GM12878 (cell line): Measurements from ENCODE around the gene CHN2. TPM values are rescaled to one million over a fixed set of nuclear protein-coding genes. Genes with fewer than 3 reads are reported as not detected.

ENCODE experiments used
- ATAC-seq: fragments of 200-7000 bp; cut with Tn5 transposase; 3 replicates; pipeline ENCODE4 v1.9.1; 2020; ENCODE audit warnings: mild to moderate bottlenecking, moderate library complexity
- BruUV-seq: library from RNA; stranded (reverse); fragments of 400-500 nt; replicated peaks from 2 replicates; lab custom pipeline; 2021; lab: Mats Ljungman, UMichigan
- CTCF ChIA-PET: fragments of 300-600 bp; sonication (Branson Sonifier 250); formaldehyde crosslinking; extraction: SDS; loops from one replicate; lab custom pipeline; 2021; ENCODE audit warnings: inconsistent platforms; lab: Yijun Ruan, JAX
- POLR2A ChIA-PET: fragments of 350-600 bp; formaldehyde crosslinking; extraction: SDS; loops from one replicate; lab custom pipeline; 2021; ENCODE audit warnings: inconsistent platforms; lab: Charles Lee
- RAD21 ChIA-PET: fragments of 300-600 bp; sonication (Branson Sonifier 250); formaldehyde crosslinking; loops from one replicate; lab custom pipeline; 2023; ENCODE audit warnings: antibody characterized with exemption; ENCODE audit not compliant: unreplicated experiment; lab: Charles Lee
- SMC1A ChIA-PET: fragments of 300-600 bp; sonication (Branson Sonifier 250); formaldehyde crosslinking; loops from one replicate; lab custom pipeline; 2023; ENCODE audit not compliant: unreplicated experiment, uncharacterized antibody; lab: Charles Lee
- DNase-seq: peaks from one replicate; pipeline ENCODE4 v3.0.0-alpha.2; 2011; ENCODE audit warnings: low read depth, low spot score
- FAIRE-seq: peaks from 3 replicates; lab custom pipeline; 2011; peaks lifted over from hg19 to GRCh38; lab: Jason Lieb, UNC
- H2AFZ ChIP-seq: 2 replicates; pipeline ENCODE4 v1.6.0; 2011; ENCODE audit warnings: low read depth, low read length, control low read depth; ENCODE audit not compliant: control insufficient read depth
- H3K27ac ChIP-seq: 2 replicates; pipeline ENCODE4 v1.5.1; 2011; ENCODE audit warnings: control low read depth; ENCODE audit not compliant: control insufficient read depth, insufficient read depth
- H3K27me3 ChIP-seq, 2 experiments: replicated peaks in 1 of 2; 2 replicates each; pipeline versions ENCODE4 v1.6.0 to v1.6.1; 2011; ENCODE audit warnings: low read length in 1 of 2; ENCODE audit not compliant: control insufficient read depth in 2 of 2, insufficient read depth in 2 of 2
- H3K36me3 ChIP-seq, 2 experiments: 2 replicates each; pipeline ENCODE4 v1.5.1; 2011; ENCODE audit warnings: low read length in 1 of 2; ENCODE audit not compliant: control insufficient read depth in 2 of 2, insufficient read depth in 2 of 2
- H3K4me1 ChIP-seq: 2 replicates; pipeline ENCODE4 v1.6.1; 2011; ENCODE audit warnings: mild to moderate bottlenecking, low read length, moderate library complexity, mixed read lengths; ENCODE audit not compliant: control insufficient read depth, insufficient read depth
- H3K4me2 ChIP-seq: 2 replicates; pipeline ENCODE4 v1.6.0; 2011; ENCODE audit warnings: control low read depth; ENCODE audit not compliant: control insufficient read depth, insufficient read depth
- H3K4me3 ChIP-seq: fragments of 200-600 bp; sonication (generic); 2 replicates; pipeline ENCODE4 v1.5.1; 2016
- H3K79me2 ChIP-seq: 2 replicates; pipeline ENCODE4 v1.6.0; 2011; ENCODE audit warnings: low read length; ENCODE audit not compliant: control insufficient read depth, insufficient read depth
- H3K9ac ChIP-seq: 2 replicates; pipeline ENCODE4 v1.8.0; 2011; ENCODE audit warnings: low read length, control low read depth, mixed read lengths; ENCODE audit not compliant: control insufficient read depth, insufficient read depth
- H3K9me3 ChIP-seq: replicated peaks from 3 replicates; pipeline ENCODE4 v1.5.1; 2011; ENCODE audit warnings: mild to moderate bottlenecking, low read length; ENCODE audit not compliant: control insufficient read depth, insufficient read depth
- H4K20me1 ChIP-seq: 2 replicates; pipeline ENCODE4 v1.6.0; 2011; ENCODE audit not compliant: control insufficient read depth, insufficient read depth
- BCL3 ChIP-seq: IDR thresholded peaks from 2 replicates; pipeline ENCODE4 v1.6.1; 2011; ENCODE audit warnings: borderline replicate concordance, low read depth, mild to moderate bottlenecking, moderate library complexity, low read length; ENCODE audit not compliant: insufficient read depth, poor library complexity, severe bottlenecking
- CBFB ChIP-seq: IDR thresholded peaks from 2 replicates; pipeline ENCODE4 v1.6.1; 2016; ENCODE audit warnings: antibody characterized with exemption, low read depth
- FOXM1 ChIP-seq: IDR thresholded peaks from 2 replicates; pipeline ENCODE4 v1.6.1; 2012; ENCODE audit warnings: low read depth, mild to moderate bottlenecking, inconsistent platforms, low read length, moderate library complexity
- HDAC6 ChIP-seq: fragments of 200-600 bp; sonication (generic); IDR thresholded peaks from one replicate; pipeline ENCODE4 v1.8.0; 2017; ENCODE audit warnings: antibody characterized with exemption; ENCODE audit not compliant: unreplicated experiment
- IRF3 ChIP-seq: fragments of 450-650 bp; IDR thresholded peaks from 2 replicates; pipeline ENCODE4 v1.6.1; 2014; ENCODE audit warnings: mild to moderate bottlenecking
- JUNB ChIP-seq: IDR thresholded peaks from 2 replicates; pipeline ENCODE4 v1.6.1; 2016; ENCODE audit warnings: antibody characterized with exemption, mild to moderate bottlenecking
- MEF2A ChIP-seq: IDR thresholded peaks from 2 replicates; pipeline ENCODE4 v1.6.1; 2011; ENCODE audit warnings: low read depth, mild to moderate bottlenecking, low read length, moderate library complexity; ENCODE audit not compliant: insufficient read depth
- RELA ChIP-seq: fragments of 450-650 bp; IDR thresholded peaks from 2 replicates; pipeline ENCODE4 v1.8.0; 2014; ENCODE audit warnings: borderline replicate concordance; ENCODE audit not compliant: partially characterized antibody
- SIN3A ChIP-seq: IDR thresholded peaks from 2 replicates; pipeline ENCODE4 v1.6.1; 2012; ENCODE audit warnings: low read depth, low read length, improper control_type of control experiment
- SKIL ChIP-seq: fragments of 450-650 bp; IDR thresholded peaks from 2 replicates; pipeline ENCODE4 v1.6.1; 2017; ENCODE audit warnings: mild to moderate bottlenecking, low read depth, inconsistent platforms; ENCODE audit not compliant: poor library complexity, severe bottlenecking
- SMAD5 ChIP-seq: IDR thresholded peaks from 2 replicates; pipeline ENCODE4 v1.6.1; 2016; ENCODE audit warnings: antibody characterized with exemption, low read depth
- SMC3 ChIP-seq: IDR thresholded peaks from 2 replicates; pipeline ENCODE4 v1.6.1; 2011; ENCODE audit warnings: low read length, improper control_type of control experiment, borderline replicate concordance
- WGBS: methylation state at CpG from one replicate; pipeline ENCODE4 v1.1.6; 2016; ENCODE audit warnings: low lambda C conversion rate; ENCODE audit not compliant: insufficient replicate concordance, insufficient coverage; ENCODE audit errors: missing lambda C conversion rate; 5-methylcytosine and 5-hydroxymethylcytosine counted together
- in situ Hi-C: fragments of 300-500 bp; cut with MboI; formaldehyde crosslinking; loops from 9 replicates; pipeline ENCODE4 v1.14.3; 2018; ENCODE audit warnings: mixed read lengths
- intact Hi-C: fragments of 100-400 bp; cut with micrococcal nuclease; formaldehyde crosslinking; loops from one replicate; pipeline ENCODE4 v1.14.2; 2022; ENCODE audit not compliant: unreplicated experiment
- polyA plus RNA-seq, 11 experiments: library from polyadenylated mRNA; depleted of rRNA in 4 of 11; unstranded in 6 of 11; stranded (reverse) in 5 of 11; fragments of >200 nt; fragmentation: Nextera tagmentation in 4 of 11; fragmentation: Illumina TruSeq in 1 of 11; extraction: Ambion mirVana in 4 of 11; extraction: Trizol in 1 of 11; gene quantifications; 1 replicate in 1 of 11; 2 replicates in 10 of 11; pipeline versions ENCODE4 v1.2.1 to v1.2.3, GENCODE V29; 2011 to 2016; ENCODE audit warnings: inconsistent platforms in 2 of 11, missing spikeins in 2 of 11, low read depth in 1 of 11
- total RNA-seq, 4 experiments: library from RNA; depleted of rRNA in 3 of 4; stranded (reverse); fragments of >200 nt in 3 of 4; fragmentation: Illumina TruSeq in 1 of 4; extraction: Trizol in 1 of 4; gene quantifications; 2 replicates each; pipeline versions ENCODE4 v1.2.1 to v1.2.3, GENCODE V29; 2013 to 2021

The CHN2 gene
- total and polyA plus RNA-seq, 10 of the 15 experiments (the other 5 are each of a cell fraction or from before 2014, with no cell fraction given) = 0.11 to 3.8 (median 0.37) TPM; not detected in 2

GRCh38 chr7:29275018-29275318, 80.4 kb downstream of the CHN2 start:
- no peak overlapping the region for H3K4me3 ChIP-seq
- in situ Hi-C loops = no loop called here
- H3K4me1 ChIP-seq = no peaks in the 10 kb centered on the region
- no TSS peak for BruUV-seq
- H3K27me3 ChIP-seq = no peaks in the 10 kb centered on the region
- no peak for ATAC-seq
- H3K27ac ChIP-seq = no peak overlapping the region
- no peaks in the 10 kb centered on the region for H3K9me3 ChIP-seq
- H2AFZ ChIP-seq = no peak overlapping the region
- no peaks in the 10 kb centered on the region for H3K36me3 ChIP-seq
- ChIA-PET CTCF (no interaction called here), POLR2A (no interaction called here), RAD21 (no interaction called here), SMC1A (interaction anchor here (0.5 kb wide), 1 partner anchor 1024 kb away, joined by 3 read pairs; no protein-coding TSS in a partner anchor)
- H3K4me2 ChIP-seq = no peak overlapping the region
- no peak for FAIRE-seq
- 90% methylated on average over 2 of the region's 2 CpGs for WGBS
- H3K79me2 ChIP-seq = no peaks in the 10 kb centered on the region
- H4K20me1 ChIP-seq = no peaks in the 10 kb centered on the region
- intact Hi-C loops = no loop called here
- TF ChIP-seq FOXM1 (no peak), RELA (no peak), IRF3 (no peak), CBFB (no peak), SMAD5 (no peak), BCL3 (no peak), JUNB (no peak), SMC3 (no peak), SIN3A (no peak), MEF2A (no peak), HDAC6 (no peak), SKIL (no peak)
- no peak overlapping the region for H3K9ac ChIP-seq
- no peak for DNase-seq
